ENCODE data around the gene OPCML.

GRCh38 chr11:132862137-132862536 is 670.2 kb downstream of the OPCML start:
- TF ChIP-seq NFYB (CRISPR knock-in tag; IDR thresholded peaks at IDR 0.05): no peak
- TF ChIP-seq ZNF362 (CRISPR knock-in tag; IDR thresholded peaks at IDR 0.05; ENCODE audit: borderline replicate concordance): no peak
- TF ChIP-seq HDAC2 (CRISPR knock-in tag; IDR thresholded peaks at IDR 0.05): no peak
- TF ChIP-seq CEBPB (IDR thresholded peaks at IDR 0.05; ENCODE audit: borderline replicate concordance, low read depth, low read length): no peak
- TF ChIP-seq MXI1 (IDR thresholded peaks at IDR 0.05; ENCODE audit: borderline replicate concordance, low read depth, low read length): no peak
- TF ChIP-seq POLR2AphosphoS5 (IDR thresholded peaks at IDR 0.05; ENCODE audit: low read depth, low read length): no peak
- no peak for TF ChIP-seq TFE3 (CRISPR knock-in tag; IDR thresholded peaks at IDR 0.05)
- TF ChIP-seq DPF2 (CRISPR knock-in tag; IDR thresholded peaks at IDR 0.05; ENCODE audit: borderline replicate concordance, low read depth): no peak
- TF ChIP-seq POLR2A (IDR thresholded peaks at IDR 0.05; ENCODE audit: insufficient read depth in 1 of 2, low read depth in 2 of 2, low read length in 2 of 2): no peak
- no peak for TF ChIP-seq EP300 (IDR thresholded peaks at IDR 0.05; ENCODE audit: low read depth in 2 of 2, low read length in 2 of 2)
- TF ChIP-seq EP300 (CRISPR knock-in tag; IDR thresholded peaks at IDR 0.05; ENCODE audit: borderline replicate concordance): no peak
- TF ChIP-seq ZFP36L2 (CRISPR knock-in tag; IDR thresholded peaks at IDR 0.05): no peak
- TF ChIP-seq REST (IDR thresholded peaks at IDR 0.05; ENCODE audit: borderline replicate concordance in 1 of 2, low read depth in 1 of 2, low read length in 2 of 2): no peak

Data from HepG2 (cell line).